GM12878 (cell line): ENCODE measurements around the gene IRAG1. TPM values are rescaled to one million over a fixed set of nuclear protein-coding genes. Genes with fewer than 3 reads are reported as not detected.

Experiments
- ATAC-seq: fragments of 200-7000 bp; cut with Tn5 transposase; 3 replicates; pipeline ENCODE4 v1.9.1; 2020; ENCODE audit warnings: mild to moderate bottlenecking, moderate library complexity
- BruUV-seq: library from RNA; stranded (reverse); fragments of 400-500 nt; replicated peaks from 2 replicates; lab custom pipeline; 2021; lab: Mats Ljungman, UMichigan
- CTCF ChIA-PET: fragments of 300-600 bp; sonication (Branson Sonifier 250); formaldehyde crosslinking; extraction: SDS; loops from one replicate; lab custom pipeline; 2021; ENCODE audit warnings: inconsistent platforms; lab: Yijun Ruan, JAX
- POLR2A ChIA-PET: fragments of 350-600 bp; formaldehyde crosslinking; extraction: SDS; loops from one replicate; lab custom pipeline; 2021; ENCODE audit warnings: inconsistent platforms; lab: Charles Lee
- RAD21 ChIA-PET: fragments of 300-600 bp; sonication (Branson Sonifier 250); formaldehyde crosslinking; loops from one replicate; lab custom pipeline; 2023; ENCODE audit warnings: antibody characterized with exemption; ENCODE audit not compliant: unreplicated experiment; lab: Charles Lee
- SMC1A ChIA-PET: fragments of 300-600 bp; sonication (Branson Sonifier 250); formaldehyde crosslinking; loops from one replicate; lab custom pipeline; 2023; ENCODE audit not compliant: unreplicated experiment, uncharacterized antibody; lab: Charles Lee
- DNase-seq: peaks from one replicate; pipeline ENCODE4 v3.0.0-alpha.2; 2011; ENCODE audit warnings: low read depth, low spot score
- FAIRE-seq: peaks from 3 replicates; lab custom pipeline; 2011; peaks lifted over from hg19 to GRCh38; lab: Jason Lieb, UNC
- H2AFZ ChIP-seq: 2 replicates; pipeline ENCODE4 v1.6.0; 2011; ENCODE audit warnings: low read depth, low read length, control low read depth; ENCODE audit not compliant: control insufficient read depth
- H3K27ac ChIP-seq: 2 replicates; pipeline ENCODE4 v1.5.1; 2011; ENCODE audit warnings: control low read depth; ENCODE audit not compliant: control insufficient read depth, insufficient read depth
- H3K27me3 ChIP-seq, 2 experiments: replicated peaks in 1 of 2; 2 replicates each; pipeline versions ENCODE4 v1.6.0 to v1.6.1; 2011; ENCODE audit warnings: low read length in 1 of 2; ENCODE audit not compliant: control insufficient read depth in 2 of 2, insufficient read depth in 2 of 2
- H3K36me3 ChIP-seq, 2 experiments: 2 replicates each; pipeline ENCODE4 v1.5.1; 2011; ENCODE audit warnings: low read length in 1 of 2; ENCODE audit not compliant: control insufficient read depth in 2 of 2, insufficient read depth in 2 of 2
- H3K4me1 ChIP-seq: 2 replicates; pipeline ENCODE4 v1.6.1; 2011; ENCODE audit warnings: mild to moderate bottlenecking, low read length, moderate library complexity, mixed read lengths; ENCODE audit not compliant: control insufficient read depth, insufficient read depth
- H3K4me2 ChIP-seq: 2 replicates; pipeline ENCODE4 v1.6.0; 2011; ENCODE audit warnings: control low read depth; ENCODE audit not compliant: control insufficient read depth, insufficient read depth
- H3K4me3 ChIP-seq: fragments of 200-600 bp; sonication (generic); 2 replicates; pipeline ENCODE4 v1.5.1; 2016
- H3K79me2 ChIP-seq: 2 replicates; pipeline ENCODE4 v1.6.0; 2011; ENCODE audit warnings: low read length; ENCODE audit not compliant: control insufficient read depth, insufficient read depth
- H3K9ac ChIP-seq: 2 replicates; pipeline ENCODE4 v1.8.0; 2011; ENCODE audit warnings: low read length, control low read depth, mixed read lengths; ENCODE audit not compliant: control insufficient read depth, insufficient read depth
- H3K9me3 ChIP-seq: replicated peaks from 3 replicates; pipeline ENCODE4 v1.5.1; 2011; ENCODE audit warnings: mild to moderate bottlenecking, low read length; ENCODE audit not compliant: control insufficient read depth, insufficient read depth
- H4K20me1 ChIP-seq: 2 replicates; pipeline ENCODE4 v1.6.0; 2011; ENCODE audit not compliant: control insufficient read depth, insufficient read depth
- EED ChIP-seq: sonication (generic); IDR thresholded peaks from 2 replicates; pipeline ENCODE4 v1.6.1; 2016; ENCODE audit warnings: antibody characterized with exemption, low read depth
- NFYA ChIP-seq: IDR thresholded peaks from 2 replicates; pipeline ENCODE4 v1.6.1; 2011; ENCODE audit warnings: low read depth, mild to moderate bottlenecking, low read length, improper control_type of control experiment, borderline replicate concordance
- PAX5 ChIP-seq: IDR thresholded peaks from 2 replicates; pipeline ENCODE4 v1.6.1; 2011; ENCODE audit warnings: low read depth, low read length, borderline replicate concordance
- RAD21 ChIP-seq: IDR thresholded peaks from 2 replicates; pipeline ENCODE4 v1.6.1; 2011; ENCODE audit warnings: mild to moderate bottlenecking, low read depth, low read length, moderate library complexity; ENCODE audit not compliant: insufficient read depth
- RBBP5 ChIP-seq: fragments of 200-600 bp; sonication (generic); conservative IDR thresholded peaks from 2 replicates; pipeline ENCODE4 v1.6.1; 2016
- SMARCA5 ChIP-seq: fragments of 450-650 bp; IDR thresholded peaks from 2 replicates; pipeline ENCODE4 v1.6.1; 2017; ENCODE audit warnings: mild to moderate bottlenecking
- ZNF384 ChIP-seq: IDR thresholded peaks from 2 replicates; pipeline ENCODE4 v1.6.1; 2012; ENCODE audit warnings: low read depth, mild to moderate bottlenecking, low read length, improper control_type of control experiment, borderline replicate concordance
- WGBS: methylation state at CpG from one replicate; pipeline ENCODE4 v1.1.6; 2016; ENCODE audit warnings: low lambda C conversion rate; ENCODE audit not compliant: insufficient replicate concordance, insufficient coverage; ENCODE audit errors: missing lambda C conversion rate; 5-methylcytosine and 5-hydroxymethylcytosine counted together
- in situ Hi-C: fragments of 300-500 bp; cut with MboI; formaldehyde crosslinking; loops from 9 replicates; pipeline ENCODE4 v1.14.3; 2018; ENCODE audit warnings: mixed read lengths
- intact Hi-C: fragments of 100-400 bp; cut with micrococcal nuclease; formaldehyde crosslinking; loops from one replicate; pipeline ENCODE4 v1.14.2; 2022; ENCODE audit not compliant: unreplicated experiment
- polyA plus RNA-seq, 11 experiments: library from polyadenylated mRNA; depleted of rRNA in 4 of 11; unstranded in 6 of 11; stranded (reverse) in 5 of 11; fragments of >200 nt; fragmentation: Nextera tagmentation in 4 of 11; fragmentation: Illumina TruSeq in 1 of 11; extraction: Ambion mirVana in 4 of 11; extraction: Trizol in 1 of 11; gene quantifications; 1 replicate in 1 of 11; 2 replicates in 10 of 11; pipeline versions ENCODE4 v1.2.1 to v1.2.3, GENCODE V29; 2011 to 2016; ENCODE audit warnings: inconsistent platforms in 2 of 11, missing spikeins in 2 of 11, low read depth in 1 of 11
- total RNA-seq, 4 experiments: library from RNA; depleted of rRNA in 3 of 4; stranded (reverse); fragments of >200 nt in 3 of 4; fragmentation: Illumina TruSeq in 1 of 4; extraction: Trizol in 1 of 4; gene quantifications; 2 replicates each; pipeline versions ENCODE4 v1.2.1 to v1.2.3, GENCODE V29; 2013 to 2021

The IRAG1 gene
- total and polyA plus RNA-seq, 10 of the 15 experiments (the other 5 are each of a cell fraction or from before 2014, with no cell fraction given), result 0.02 to 0.18 (median 0.06) TPM; not detected in 4

GRCh38 chr11:10728154-10728553, 34.6 kb upstream of the IRAG1 start:
- Histone ChIP-seq H3K9me3 (no peaks in the 10 kb centered on the region; the same call in 2 of the 3 replicates), H3K4me2 (no peak overlapping the region), H3K36me3 (no peaks in the 10 kb centered on the region), H3K27me3 (no peaks in the 10 kb centered on the region; a peak in 2 of 4 replicates), H3K27ac (no peak overlapping the region), H3K9ac (no peak overlapping the region), H3K79me2 (no peaks in the 10 kb centered on the region), H3K4me1 (peaks cover 6% of the 10 kb centered on the region), H4K20me1 (no peaks in the 10 kb centered on the region), H2AFZ (no peak overlapping the region), H3K4me3 (no peak overlapping the region)
- ATAC-seq (no peak), DNase-seq (no peak), FAIRE-seq (no peak)
- ChIA-PET CTCF (interaction anchor here (1.6 kb wide), 1 partner anchor 322 kb away, joined by 8 read pairs; no protein-coding TSS in a partner anchor), RAD21 (interaction anchor here (0.9 to 1.4 kb wide), 2 partner anchors 45 to 322 kb away, joined by 3 read pairs; no protein-coding TSS in a partner anchor), POLR2A (interaction anchor here (0.9 kb wide), 1 partner anchor 335 kb away, joined by 3 read pairs; no protein-coding TSS in a partner anchor), SMC1A (interaction anchor here (0.9 to 1.6 kb wide), 5 partner anchors 9 to 317 kb away, joined by 3 to 4 read pairs (median 3); no protein-coding TSS in a partner anchor)
- TF ChIP-seq ZNF384, result no peak
- no peak for TF ChIP-seq RAD21
- no peak for TF ChIP-seq RBBP5
- TF ChIP-seq PAX5, result no peak
- no peak for TF ChIP-seq SMARCA5
- TF ChIP-seq EED, result no peak
- no TSS peak for BruUV-seq
- intact Hi-C loops, result no loop called here
- in situ Hi-C loops, result no loop called here
- WGBS, result 51% methylated on average over 3 of the region's 3 CpGs

- Histone ChIP-seq H3K4me2 (no peak overlapping the region), H3K4me3 (no peak overlapping the region), H3K36me3 (no peaks in the 10 kb centered on the region), H3K9ac (no peak overlapping the region), H3K27ac (no peak overlapping the region), H3K79me2 (no peaks in the 10 kb centered on the region), H3K4me1 (peaks cover 6% of the 10 kb centered on the region), H4K20me1 (no peaks in the 10 kb centered on the region), H3K27me3 (no peaks in the 10 kb centered on the region; a peak in 2 of 4 replicates), H3K9me3 (no peaks in the 10 kb centered on the region; the same call in 2 of the 3 replicates), H2AFZ (no peak overlapping the region)
- RAD21 ChIA-PET, result interaction anchor here (0.6 to 1.5 kb wide), 5 partner anchors 44 to 321 kb away, joined by 3 to 4 read pairs (median 3); no protein-coding TSS in a partner anchor
- TF ChIP-seq NFYA, result no peak
- 35% methylated on average over 4 of the region's 4 CpGs for WGBS
- DNase-seq, result no peak
- no peak for FAIRE-seq
- no peak for ATAC-seq
- in situ Hi-C loops, result no loop called here
- SMC1A ChIA-PET, result interaction anchor here (0.6 to 1.6 kb wide), 6 partner anchors 15 to 316 kb away, joined by 3 to 4 read pairs (median 3); no protein-coding TSS in a partner anchor
- no TSS peak for BruUV-seq
- POLR2A ChIA-PET, result interaction anchor here (0.9 kb wide), 1 partner anchor 334 kb away, joined by 3 read pairs; no protein-coding TSS in a partner anchor
- intact Hi-C loops, result no loop called here
- CTCF ChIA-PET, result interaction anchor here (0.6 to 1.6 kb wide), 5 partner anchors 10 to 321 kb away, joined by 3 to 8 read pairs (median 3); no protein-coding TSS in a partner anchor
Measured at GRCh38 chr11:10727146-10727851, 33.7 kb upstream of the IRAG1 start.
